ENCODE results near the gene DTX3L. TPM values are rescaled to one million over a fixed set of nuclear protein-coding genes. Genes with fewer than 3 reads are reported as not detected.

Gene DTX3L
- total and polyA plus RNA-seq, 10 of the 15 experiments (the other 5 are each of a cell fraction or from before 2014, with no cell fraction given), result 9.9 to 41.4 (median 21.7) TPM

GRCh38 chr3:122559906-122560305 lies 4.2 kb upstream of the DTX3L start:
- peaks cover 24% of the 10 kb centered on the region for H3K79me2 ChIP-seq (ENCODE audit: control insufficient read depth, insufficient read depth, low read length)
- ChIA-PET CTCF (interaction anchor here (0.6 to 6.3 kb wide), 18 partner anchors 11 to 175 kb away, joined by 3 to 192 read pairs (median 4); partner anchors contain the start of genes FAM162A, KPNA1 and PARP14), SMC1A (ENCODE audit: uncharacterized antibody, unreplicated experiment) (interaction anchor here (1.0 to 13.0 kb wide), 19 partner anchors 12 to 200 kb away, joined by 3 to 250 read pairs (median 5); partner anchors contain the start of genes PARP14 and PARP15), POLR2A (interaction anchor here (6.3 kb wide), 1 partner anchor 119 kb away, joined by 65 read pairs; the partner anchor contains the start of gene PARP14), RAD21 (ENCODE audit: unreplicated experiment) (interaction anchor here (1.0 to 11.8 kb wide), 3 partner anchors 17 to 119 kb away, joined by 3 to 236 read pairs (median 149); partner anchors contain the start of genes PARP14 and PARP15)
- 92% methylated on average over 3 of the region's 3 CpGs for WGBS (ENCODE audit: insufficient coverage, insufficient replicate concordance, low lambda C conversion rate, missing lambda C conversion rate)
- no peaks in the 10 kb centered on the region for H3K9me3 ChIP-seq (replicated peaks; ENCODE audit: control insufficient read depth, insufficient read depth, low read length)
- no TSS peak for BruUV-seq (replicated peaks)
- no peak overlapping the region for H2AFZ ChIP-seq (ENCODE audit: control insufficient read depth, low read depth, low read length)
- FAIRE-seq, result no peak
- H3K36me3 ChIP-seq (ENCODE audit: control insufficient read depth in 2 of 2, insufficient read depth in 2 of 2, low read length in 1 of 2), result peaks cover 2 to 12% of the 10 kb centered on the region in 2 experiments; a peak in 3 of 4 replicates
- no peak overlapping the region for H3K9ac ChIP-seq (ENCODE audit: control insufficient read depth, insufficient read depth, low read length)
- intact Hi-C loops (cut with micrococcal nuclease; ENCODE audit: unreplicated experiment), result loop anchor here (1.0 to 10.0 kb wide), 5 partner anchors 51 to 467 kb away; partner anchors contain the start of genes HSPBAP1, SEMA5B and SLC49A4
- peaks cover 4% of the 10 kb centered on the region; the same call in 1 of the 2 replicates for H3K4me1 ChIP-seq (ENCODE audit: control insufficient read depth, insufficient read depth, low read length)
- no peak overlapping the region for H3K27ac ChIP-seq (ENCODE audit: control insufficient read depth, insufficient read depth)
- no peak for ATAC-seq
- H3K27me3 ChIP-seq (replicated peaks in 1 of 2; ENCODE audit: control insufficient read depth in 2 of 2, insufficient read depth in 2 of 2, low read length in 1 of 2), result no peaks in the 10 kb centered on the region
- no peak overlapping the region for H3K4me3 ChIP-seq
- in situ Hi-C loops (cut with MboI), result loop anchor here (5.0 kb wide), 1 partner anchor 117 kb away; no protein-coding TSS in a partner anchor
- H4K20me1 ChIP-seq (ENCODE audit: control insufficient read depth, insufficient read depth), result no peaks in the 10 kb centered on the region
- no peak for DNase-seq (ENCODE audit: low read depth, low spot score)
- H3K4me2 ChIP-seq (ENCODE audit: control insufficient read depth, insufficient read depth), result no peak overlapping the region
- no peak for TF ChIP-seq EZH2 (IDR thresholded peaks at IDR 0.05; ENCODE audit: borderline replicate concordance, control insufficient read depth, low read depth, low read length)

GRCh38 chr3:122560680-122561079 lies 3.5 kb upstream of the DTX3L start:
- Histone ChIP-seq H3K4me2 (ENCODE audit: control insufficient read depth, insufficient read depth) (no peak overlapping the region), H3K4me3 (no peak overlapping the region), H3K79me2 (ENCODE audit: control insufficient read depth, insufficient read depth, low read length) (peaks cover 30% of the 10 kb centered on the region), H3K36me3 (ENCODE audit: control insufficient read depth in 2 of 2, insufficient read depth in 2 of 2, low read length in 1 of 2) (peaks cover 2 to 8% of the 10 kb centered on the region in 2 experiments; a peak in 2 of 4 replicates), H3K27me3 (replicated peaks in 1 of 2; ENCODE audit: control insufficient read depth in 2 of 2, insufficient read depth in 2 of 2, low read length in 1 of 2) (no peaks in the 10 kb centered on the region), H3K9me3 (replicated peaks; ENCODE audit: control insufficient read depth, insufficient read depth, low read length) (no peaks in the 10 kb centered on the region), H2AFZ (ENCODE audit: control insufficient read depth, low read depth, low read length) (no peak overlapping the region), H3K27ac (ENCODE audit: control insufficient read depth, insufficient read depth) (no peak overlapping the region), H3K4me1 (ENCODE audit: control insufficient read depth, insufficient read depth, low read length) (peaks cover 4% of the 10 kb centered on the region; the same call in 1 of the 2 replicates), H3K9ac (ENCODE audit: control insufficient read depth, insufficient read depth, low read length) (no peak overlapping the region), H4K20me1 (ENCODE audit: control insufficient read depth, insufficient read depth) (no peaks in the 10 kb centered on the region)
- in situ Hi-C loops (cut with MboI) (no loop called here), intact Hi-C loops (cut with micrococcal nuclease; ENCODE audit: unreplicated experiment) (loop anchor here (1.0 to 10.0 kb wide), 5 partner anchors 50 to 467 kb away; partner anchors contain the start of genes HSPBAP1, SEMA5B and SLC49A4)
- no TSS peak for BruUV-seq (replicated peaks)
- RAD21 ChIA-PET (ENCODE audit: unreplicated experiment), result interaction anchor here (0.9 to 11.8 kb wide), 12 partner anchors 16 to 168 kb away, joined by 3 to 236 read pairs (median 6); partner anchors contain the start of genes PARP14 and PARP15
- CTCF ChIA-PET, result interaction anchor here (0.8 to 6.3 kb wide), 18 partner anchors 18 to 1013 kb away, joined by 3 to 192 read pairs (median 6); partner anchors contain the start of gene PARP14
- FAIRE-seq, result peak; percentile 69
- POLR2A ChIA-PET, result interaction anchor here (1.0 to 6.3 kb wide), 3 partner anchors 60 to 123 kb away, joined by 3 to 65 read pairs (median 7); partner anchors contain the start of gene PARP14
- peak; percentile 63 for DNase-seq (ENCODE audit: low read depth, low spot score)
- 83% methylated on average over 1 of the region's 1 CpG for WGBS (ENCODE audit: insufficient coverage, insufficient replicate concordance, low lambda C conversion rate, missing lambda C conversion rate)
- peak; percentile 55 for ATAC-seq
- SMC1A ChIA-PET (ENCODE audit: uncharacterized antibody, unreplicated experiment), result interaction anchor here (1.0 to 13.0 kb wide), 11 partner anchors 15 to 196 kb away, joined by 3 to 250 read pairs (median 6); partner anchors contain the start of genes PARP14 and PARP15
- TF ChIP-seq HCFC1 (IDR thresholded peaks at IDR 0.05; ENCODE audit: low read length), result no peak
- TF ChIP-seq DPF2 (IDR thresholded peaks at IDR 0.05), result no peak
- TF ChIP-seq NKRF (conservative IDR thresholded peaks at IDR 0.05), result no peak
- no peak for TF ChIP-seq TCF3 (IDR thresholded peaks at IDR 0.05; ENCODE audit: borderline replicate concordance, insufficient read depth, low read depth, low read length)
- TF ChIP-seq RELB (IDR thresholded peaks at IDR 0.05; ENCODE audit: low read depth), result 0 out of 2 replicates have a peak, but pooled peaks have one; percentile 26
- no peak for TF ChIP-seq E2F8 (IDR thresholded peaks at IDR 0.05; ENCODE audit: low read depth, partially characterized antibody)
